GM21619 (cell line): ENCODE results near the gene NOD1.
"Not testable (repeated sequence)": the region's sequence is repeated elsewhere in the genome, so short reads cannot be mapped to it uniquely, and the experiment has no call there.

Experiments used
- ATAC-seq: cut with Tn5 transposase; IDR thresholded peaks from one replicate; pipeline ENCODE4 v1.9.1; 2021; ENCODE audit not compliant: unreplicated experiment

NOD1 gene

DNA sequence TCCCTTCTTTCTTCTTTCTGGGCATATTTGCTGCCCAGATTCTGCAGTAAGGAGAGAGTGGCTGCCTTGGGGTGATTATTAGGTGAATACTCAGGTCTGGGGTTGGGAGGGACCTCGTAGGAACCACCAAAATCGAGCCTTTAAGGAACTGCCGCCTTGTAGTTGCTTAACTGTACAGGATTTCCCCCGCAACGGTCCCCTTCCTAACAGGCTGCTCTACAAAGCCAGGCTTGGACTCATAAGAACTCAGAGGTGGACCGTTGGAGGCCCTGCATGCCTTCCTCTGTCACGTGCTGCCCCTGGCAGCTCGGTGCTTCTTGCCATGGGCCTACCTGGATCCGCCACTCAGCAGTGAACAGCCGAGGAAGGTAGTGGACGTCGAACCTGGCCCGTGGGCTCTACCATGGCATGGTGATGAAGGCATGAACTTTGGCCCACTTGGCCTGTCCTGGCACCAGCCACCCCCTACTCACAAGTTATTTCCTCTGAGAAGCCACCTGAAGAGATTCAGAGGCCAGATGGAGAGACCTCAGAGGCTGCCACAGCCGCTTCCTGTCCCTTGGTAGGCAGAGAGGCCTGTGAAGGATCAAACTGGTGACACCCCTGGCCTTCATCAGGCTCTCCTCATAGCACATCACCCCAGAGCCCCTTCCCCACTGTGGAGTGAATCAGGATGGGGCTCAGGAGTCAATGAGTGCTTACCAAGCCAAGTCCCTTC, 54.6 kb downstream of the NOD1 start:
- ATAC-seq: no peak

- no peak for ATAC-seq
Measured at GRCh38 chr7:30422922-30423321, 55.7 kb downstream of the NOD1 start.

GRCh38 chr7:30421647-30422196, 56.9 kb downstream of the NOD1 start:
- no peak for ATAC-seq

GRCh38 chr7:30420662-30421061, 57.9 kb downstream of the NOD1 start:
- ATAC-seq: no peak

DNA sequence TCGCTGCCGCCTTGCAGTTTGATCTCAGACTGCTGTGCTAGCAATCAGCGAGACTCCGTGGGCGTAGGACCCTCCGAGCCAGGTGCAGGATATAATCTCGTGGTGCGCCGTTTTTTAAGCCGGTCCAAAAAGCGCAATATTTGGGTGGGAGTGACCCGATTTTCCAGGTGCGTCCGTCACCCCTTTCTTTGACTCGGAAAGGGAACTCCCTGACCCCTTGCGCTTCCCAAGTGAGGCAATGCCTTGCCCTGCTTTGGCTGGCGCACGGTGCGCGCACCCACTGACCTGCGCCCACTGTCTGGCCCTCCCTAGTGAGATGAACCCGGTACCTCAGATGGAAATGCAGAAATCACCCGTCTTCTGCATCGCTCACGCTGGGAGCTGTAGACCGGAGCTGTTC, 58.5 kb downstream of the NOD1 start:
- ATAC-seq: not testable (repeated sequence)

DNA sequence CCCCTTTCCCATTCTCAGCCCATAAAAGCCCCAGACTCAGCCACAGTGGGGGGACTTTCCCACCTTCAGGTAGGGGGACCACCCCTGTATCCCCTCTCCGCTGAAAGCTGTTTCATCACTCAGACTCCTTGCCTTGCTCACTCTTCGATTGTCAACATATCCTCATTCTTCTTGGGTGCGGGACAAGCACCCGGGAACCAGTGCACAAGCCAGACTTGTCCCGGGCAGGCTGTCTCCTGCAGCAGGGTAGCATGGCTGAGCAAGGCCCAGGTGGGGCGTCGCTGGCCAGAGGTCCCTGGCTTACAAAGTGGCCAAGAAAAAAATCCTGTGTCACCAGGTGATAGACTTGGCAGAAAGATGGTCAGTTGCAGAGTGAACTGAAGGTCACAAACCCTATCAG, 64.7 kb downstream of the NOD1 start:
- no peak for ATAC-seq

GRCh38 chr7:30412782-30413504, 65.6 kb downstream of the NOD1 start:
- ATAC-seq: no peak

DNA sequence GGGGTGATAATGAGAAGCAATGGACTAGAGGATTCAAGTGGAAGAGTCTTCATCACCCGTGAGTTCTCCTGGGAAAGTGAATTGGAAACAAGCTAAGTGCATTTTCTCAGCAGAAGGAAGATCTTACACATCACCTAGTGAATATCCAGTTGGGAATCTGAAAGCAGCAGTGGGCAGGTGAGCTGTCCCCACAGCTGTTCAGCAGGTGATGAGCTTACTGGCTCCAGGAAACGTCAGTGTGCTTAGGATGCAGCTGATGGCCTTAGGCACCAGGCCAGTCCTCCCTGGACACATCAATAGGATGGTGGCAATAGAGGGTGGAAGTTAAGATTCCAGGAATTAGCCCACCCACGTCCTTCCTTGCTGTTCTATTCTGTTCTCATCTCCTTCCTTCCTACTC, 66.7 kb downstream of the NOD1 start:
- no peak for ATAC-seq

DNA sequence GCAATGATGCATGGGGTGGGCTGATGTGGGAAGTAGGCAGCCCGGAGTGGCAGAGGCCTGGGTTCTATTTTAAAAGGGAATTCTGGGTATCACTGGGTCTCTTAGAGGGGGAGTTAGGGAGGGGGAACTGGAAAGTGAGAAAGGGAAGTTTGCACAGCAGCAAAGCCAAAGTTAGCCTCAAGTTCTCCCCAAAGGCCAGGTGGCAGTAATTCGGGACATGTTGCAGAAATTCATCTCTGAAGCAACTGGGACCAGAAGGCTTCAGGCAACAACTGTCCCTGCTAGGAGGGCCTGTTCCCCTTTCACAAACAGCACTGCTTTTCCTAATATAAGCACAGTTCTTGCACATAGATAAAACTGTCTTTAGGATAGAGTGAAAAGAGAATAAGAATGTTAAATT, 67.4 kb downstream of the NOD1 start:
- ATAC-seq: no peak

DNA sequence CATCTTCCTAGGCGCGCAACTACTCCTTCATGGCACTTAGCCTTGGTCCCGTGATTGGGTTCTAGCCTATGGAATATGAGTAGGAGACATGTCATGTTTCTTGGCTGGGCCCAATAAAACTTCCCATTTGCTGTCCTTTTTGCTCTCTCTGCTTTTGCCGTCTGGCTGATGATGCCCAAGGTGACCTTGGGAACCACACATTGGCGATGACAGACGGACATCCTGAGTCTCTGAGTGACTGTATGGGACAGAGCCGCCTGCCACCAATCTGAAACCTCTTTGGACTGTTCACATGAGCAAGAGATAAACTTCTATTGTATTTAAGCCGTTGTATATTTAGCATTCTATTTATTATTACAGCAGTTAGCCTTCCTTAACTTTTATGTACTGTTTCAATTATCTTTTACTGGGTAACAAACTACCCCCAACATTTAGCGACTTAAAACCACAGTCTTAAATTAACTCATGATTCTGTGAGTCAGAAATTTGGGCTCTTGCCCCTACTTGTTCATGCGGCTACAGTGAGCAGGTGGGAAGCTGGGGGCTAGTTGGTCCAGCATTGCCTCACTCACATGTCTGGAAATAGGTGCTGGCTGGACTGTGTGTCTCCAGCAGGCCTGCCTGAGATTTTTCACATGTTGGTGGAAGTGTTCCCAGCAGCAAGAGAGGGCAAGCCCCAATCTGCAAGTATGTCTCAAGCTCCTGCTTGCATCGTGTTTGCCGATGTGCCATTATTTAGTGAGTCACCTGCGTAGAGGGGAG, 71.7 kb downstream of the NOD1 start:
- no peak for ATAC-seq

DNA sequence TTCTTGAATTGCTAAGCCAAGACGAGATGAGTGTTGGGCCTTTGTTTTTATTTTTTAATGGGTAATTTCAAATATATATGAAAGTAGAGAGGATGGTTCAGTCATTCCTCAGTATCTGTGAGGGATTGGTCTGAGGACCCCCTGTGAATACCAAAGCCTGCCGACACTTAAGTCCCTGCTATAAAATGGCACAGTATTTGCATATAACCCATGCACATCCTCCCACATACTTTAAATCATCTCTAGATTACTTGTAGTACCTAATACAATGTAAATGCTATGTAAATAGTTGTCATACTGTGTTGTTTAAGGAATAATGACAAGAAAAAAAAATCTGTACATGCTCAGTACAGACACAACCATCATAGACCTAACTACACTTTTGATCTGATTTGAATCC, 73.4 kb downstream of the NOD1 start:
- no peak for ATAC-seq

DNA sequence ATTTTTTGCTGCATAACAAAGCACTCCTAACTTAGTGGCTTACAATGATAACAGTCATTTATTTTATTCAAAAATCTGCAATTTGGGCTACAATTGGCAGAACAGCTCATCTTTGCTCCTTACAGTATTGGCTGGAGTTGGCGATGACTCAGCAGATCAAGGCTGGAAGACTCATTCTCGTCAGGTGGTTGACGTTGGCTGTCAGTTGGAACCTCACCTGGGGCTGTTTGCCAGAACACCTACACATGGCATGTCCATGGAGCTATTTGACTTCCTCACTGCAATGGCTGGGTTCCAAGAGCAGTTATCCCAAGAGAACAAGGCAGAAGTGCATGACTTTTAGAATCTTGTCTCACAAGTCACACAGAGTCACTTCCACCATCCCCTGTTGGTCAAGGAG, 75.1 kb downstream of the NOD1 start:
- ATAC-seq: no peak

GRCh38 chr7:30396389-30396788, 82.2 kb downstream of the NOD1 start:
- no peak for ATAC-seq

DNA sequence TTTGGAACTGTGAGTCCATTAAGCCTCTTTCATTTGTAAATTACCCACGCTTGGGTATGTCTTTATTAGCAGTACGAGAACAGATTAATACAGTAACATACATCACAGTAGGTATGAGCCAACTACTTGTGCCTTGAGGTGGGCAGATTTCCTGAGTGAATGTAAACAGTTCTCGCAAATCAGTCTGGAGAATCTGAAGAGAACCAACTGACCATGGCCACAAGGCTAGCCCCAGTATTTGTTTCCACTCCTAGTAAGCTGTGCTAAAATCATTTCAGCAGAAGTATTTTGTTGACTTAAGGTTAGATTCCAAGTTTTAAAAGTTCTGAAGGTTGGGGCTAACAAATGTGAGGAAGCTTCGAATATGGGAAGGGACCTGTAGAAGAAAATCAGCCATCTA, 82.9 kb downstream of the NOD1 start:
- no peak for ATAC-seq

GRCh38 chr7:30391806-30392205, 86.8 kb downstream of the NOD1 start:
- no peak for ATAC-seq

DNA sequence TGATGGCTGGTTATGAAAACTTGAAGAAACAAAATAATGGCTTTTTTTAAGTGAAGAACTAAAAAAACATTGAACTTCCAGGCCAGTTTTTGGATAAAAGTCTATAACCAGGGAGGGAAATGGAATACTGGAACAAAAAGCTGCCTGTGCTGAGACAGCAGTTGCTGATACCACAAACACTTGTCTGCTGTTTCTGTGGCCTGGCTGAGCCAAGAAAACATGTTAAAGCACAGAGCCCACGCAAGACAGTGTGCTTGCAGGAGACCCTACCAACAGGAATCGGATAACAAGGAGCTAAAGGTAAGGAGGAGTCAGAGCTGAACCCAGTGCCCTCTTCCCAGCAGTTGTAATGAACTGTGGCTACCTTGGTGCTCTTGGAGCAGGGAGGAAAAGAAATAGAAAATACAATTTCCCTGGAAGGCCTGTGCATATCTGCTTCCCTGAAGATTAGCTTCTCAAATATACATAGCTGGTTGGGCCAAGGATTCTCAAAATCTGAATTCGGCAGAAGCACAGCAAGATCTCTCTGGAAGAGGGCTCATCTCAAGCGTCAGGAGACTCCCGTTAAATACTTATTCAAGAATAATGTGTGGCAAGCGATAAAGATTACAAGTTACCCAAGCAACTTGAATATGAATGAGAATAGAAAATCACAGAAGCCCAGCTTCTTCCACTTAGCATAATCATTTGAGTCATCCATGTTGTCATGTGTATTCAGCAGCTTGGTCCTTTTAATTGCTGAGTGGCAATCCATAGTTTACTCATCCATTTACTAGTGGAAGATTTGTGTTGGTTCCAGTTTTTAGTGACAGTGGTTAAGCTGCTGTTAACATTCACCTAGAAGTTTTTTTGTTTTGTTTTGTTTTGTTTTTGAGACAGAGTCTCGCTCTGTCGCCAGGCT, 87.6 kb downstream of the NOD1 start:
- ATAC-seq: no peak

DNA sequence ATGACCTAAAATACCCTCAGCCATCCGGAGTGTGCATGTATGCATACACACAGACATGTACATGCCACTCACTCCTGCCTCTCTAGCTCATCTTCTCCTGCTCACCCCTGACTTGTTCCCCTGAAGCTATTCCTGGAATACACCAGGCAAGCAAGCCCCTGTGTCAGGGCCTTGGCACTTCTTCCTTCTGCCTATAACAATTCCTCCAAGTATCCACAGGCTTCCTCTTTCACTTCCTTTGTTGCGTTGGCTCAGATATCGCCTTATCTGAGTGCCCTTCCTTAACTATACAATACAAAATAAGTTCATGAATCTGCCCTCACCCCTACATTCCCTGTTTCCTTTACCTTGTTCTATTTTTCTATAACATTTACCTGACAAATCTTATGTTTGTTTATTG, 88.8 kb downstream of the NOD1 start:
- no peak for ATAC-seq

GRCh38 chr7:30382607-30383006, 96.0 kb downstream of the NOD1 start:
- no peak for ATAC-seq

- ATAC-seq: not testable (repeated sequence)
Measured at GRCh38 chr7:30380824-30381223, 97.8 kb downstream of the NOD1 start.

DNA sequence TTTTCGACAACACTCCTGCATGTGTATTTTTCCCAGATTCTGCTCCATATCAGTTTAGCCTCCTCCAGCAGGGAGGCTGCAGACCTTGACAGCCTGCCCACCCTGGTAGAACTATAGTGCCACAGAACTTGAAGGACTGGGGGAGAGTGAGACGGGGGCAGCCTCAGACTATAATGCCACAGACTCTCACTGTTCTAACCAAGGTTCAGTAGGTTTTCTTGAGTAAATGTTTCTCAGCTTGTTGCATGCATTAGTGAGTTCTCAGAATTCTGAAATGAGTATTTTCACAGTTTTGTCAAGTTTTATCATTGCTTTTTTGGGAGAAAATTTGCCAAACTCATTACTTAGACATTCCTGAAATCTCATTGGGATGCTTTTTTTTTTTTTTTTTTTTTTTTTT, 98.3 kb downstream of the NOD1 start:
- no peak for ATAC-seq

DNA sequence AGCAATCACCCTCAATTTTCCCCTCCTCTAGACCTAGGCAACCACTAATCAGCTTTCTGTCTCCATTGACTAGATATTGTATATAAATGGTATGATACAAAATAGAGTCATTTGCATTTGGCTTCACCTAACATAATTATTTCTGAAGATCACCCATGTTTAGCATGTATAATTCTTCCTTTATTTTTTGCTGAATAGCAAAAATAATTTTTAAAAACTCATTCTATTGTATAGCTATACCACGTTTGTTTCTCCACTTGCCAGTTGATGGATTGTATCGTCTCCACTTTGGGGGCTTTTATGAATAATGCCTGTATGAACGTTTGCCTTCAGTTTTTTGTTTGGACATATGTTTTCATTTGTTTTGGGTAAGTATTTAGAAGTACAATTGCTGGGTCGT, 98.8 kb downstream of the NOD1 start:
- no peak for ATAC-seq
